Sigmoid colon (tissue), 7 donors: ENCODE results near the gene UFD1. TPM values are rescaled to one million over a fixed set of nuclear protein-coding genes. Genes with fewer than 3 reads are reported as not detected.

Source experiments
- polyA plus RNA-seq, 3 donors: library from polyadenylated mRNA; stranded (reverse); fragments of 200-250 nt; gene quantifications; one replicate each; pipeline ENCODE4 v1.2.3, GENCODE V29; 2013
- total RNA-seq, 4 donors: library from RNA; depleted of rRNA; stranded (reverse); fragments of >200 nt; gene quantifications; one replicate each; pipeline ENCODE4 v1.1.0, GENCODE V29; 2016
- donor health status: healthy with polysubstance abuse.
- donor health status: Bipolar disorder and iron deficiency.
- donor health status: healthy.

The UFD1 gene
- total and polyA plus RNA-seq, 7 donors, result 28.5 to 131 (median 45.7) TPM

Other genes with a start within 250 kb of the UFD1 start
- 1 to 10 TPM; 2.4 to 5.0 (median 4.0) TPM for gene CLTCL1, start 187.5 kb downstream of the UFD1 start, total RNA-seq
- gene CLTCL1, start 187.5 kb downstream of the UFD1 start, polyA plus RNA-seq, result 1 to 10 TPM in 2 of 3 donors, under 1 TPM in 1; 0.92 to 2.3 (median 1.8) TPM
- gene HIRA, start 47.5 kb downstream of the UFD1 start, total RNA-seq, result 10 to 100 TPM; 11.8 to 18.6 (median 16.0) TPM
- gene HIRA, start 47.5 kb downstream of the UFD1 start, polyA plus RNA-seq, result 10 to 100 TPM; 11.1 to 25.0 (median 13.2) TPM
- 10 to 100 TPM; 19.5 to 32.3 (median 26.4) TPM for gene MRPL40, start 46.6 kb downstream of the UFD1 start, total RNA-seq
- 10 to 100 TPM; 25.7 to 32.4 (median 30.1) TPM for gene MRPL40, start 46.6 kb downstream of the UFD1 start, polyA plus RNA-seq
- 100 to 1,000 TPM in 2 of 4 donors, 10 to 100 TPM in 2; 88.1 to 135 (median 102) TPM for gene C22orf39, start 31.5 kb downstream of the UFD1 start, total RNA-seq
- gene C22orf39, start 31.5 kb downstream of the UFD1 start, polyA plus RNA-seq, result 10 to 100 TPM; 25.2 to 39.0 (median 29.5) TPM
- gene CDC45, start 727 bp upstream of the UFD1 start, total RNA-seq, result under 1 TPM in 1 of 4 donors, not detected in 3; 0.14 TPM
- gene CDC45, start 727 bp upstream of the UFD1 start, polyA plus RNA-seq, result 10 to 100 TPM in 1 of 3 donors, 1 to 10 TPM in 2; 2.4 to 16.6 (median 9.7) TPM
- gene CLDN5, start 45.2 kb upstream of the UFD1 start, total RNA-seq, result 100 to 1,000 TPM in 1 of 4 donors, 10 to 100 TPM in 3; 38.3 to 129 (median 73.2) TPM
- 10 to 100 TPM in 2 of 3 donors, 1 to 10 TPM in 1; 3.5 to 63.3 (median 21.6) TPM for gene CLDN5, start 45.2 kb upstream of the UFD1 start, polyA plus RNA-seq
- 10 to 100 TPM in 3 of 4 donors, 1 to 10 TPM in 1; 5.7 to 26.0 (median 12.8) TPM for gene SEPTIN5, start 235.3 kb upstream of the UFD1 start, total RNA-seq
- 1 to 10 TPM; 1.2 to 6.2 (median 3.0) TPM for gene SEPTIN5, start 235.3 kb upstream of the UFD1 start, polyA plus RNA-seq
- gene GP1BB, start 244.3 kb upstream of the UFD1 start, total RNA-seq, result 1 to 10 TPM; 1.6 to 2.9 (median 2.4) TPM
- gene GP1BB, start 244.3 kb upstream of the UFD1 start, polyA plus RNA-seq, result 1 to 10 TPM in 1 of 3 donors, not detected in 2; 1.1 TPM